Astrocyte of the cerebellum (primary cell): ENCODE results near the gene TNFRSF12A.

Experiments used
- DNase-seq: peaks from one replicate; pipeline ENCODE4 v3.0.0-alpha.2; 2011; ENCODE audit warnings: low read depth
- H3K4me3 ChIP-seq: 2 replicates; pipeline ENCODE4 v1.5.1; 2011; ENCODE audit warnings: mild to moderate bottlenecking, low read depth, low read length, moderate library complexity
- CTCF ChIP-seq: IDR thresholded peaks from 2 replicates; pipeline ENCODE4 v1.5.1; 2012; ENCODE audit warnings: low read length, low read depth, moderate library complexity, mild to moderate bottlenecking; ENCODE audit errors: missing control alignments
- in situ Hi-C: cut with HindIII; loops from 2 replicates; pipeline ENCODE4 v1.10.0; 2017; ENCODE audit warnings: low sequenced_read_pairs

Gene TNFRSF12A

GRCh38 chr16:3009568-3010390 is 10.4 kb upstream of the TNFRSF12A start:
- no peak for DNase-seq
- in situ Hi-C loops: no loop called here
- TF ChIP-seq CTCF: no peak
- H3K4me3 ChIP-seq: no peak overlapping the region

- no peak for TF ChIP-seq CTCF
- H3K4me3 ChIP-seq: no peak overlapping the region
- in situ Hi-C loops: no loop called here
- DNase-seq: no peak
Measured at GRCh38 chr16:3010510-3010909, 9.7 kb upstream of the TNFRSF12A start.

- no peak overlapping the region for H3K4me3 ChIP-seq
- no peak for TF ChIP-seq CTCF
- DNase-seq: no peak
- in situ Hi-C loops: no loop called here
Measured at GRCh38 chr16:3012246-3012645, 7.9 kb upstream of the TNFRSF12A start.

DNA sequence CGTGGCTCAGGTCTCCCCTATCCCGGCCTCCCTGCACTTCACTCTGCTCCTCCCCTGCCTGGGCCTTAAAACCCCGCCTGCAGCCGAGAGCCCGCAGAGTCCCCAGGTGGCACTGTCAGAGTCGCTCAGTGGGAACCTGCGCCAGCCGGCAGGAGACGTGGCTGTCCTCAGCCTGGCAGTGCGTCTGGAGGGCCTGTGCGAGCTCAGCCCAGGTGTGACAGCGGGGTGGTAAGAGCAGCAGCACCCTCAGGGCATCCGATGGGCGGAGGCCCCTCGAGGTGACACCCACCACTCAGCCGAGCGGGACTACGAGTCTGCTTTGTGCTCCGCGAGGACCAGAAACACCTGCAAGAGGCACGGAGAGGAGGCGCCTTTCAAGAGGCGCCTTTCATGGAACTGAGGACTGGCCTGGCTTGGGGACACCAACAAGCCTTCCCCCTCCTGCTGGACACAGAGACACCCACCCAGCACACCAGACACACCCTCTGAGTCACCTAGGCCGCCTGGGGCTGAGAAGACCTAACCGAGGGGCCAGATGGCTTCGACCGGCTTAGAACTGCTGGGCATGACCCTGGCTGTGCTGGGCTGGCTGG is 7.2 kb upstream of the TNFRSF12A start, which contains the start of gene CLDN9:
Gene CLDN9, plus strand, starts transcription at position 96 of the 593 bp plus-strand sequence. Its CDS starts 440 bp downstream, at position 536.
- TF ChIP-seq CTCF: no peak

GRCh38 chr16:3013491-3013951 is 6.6 kb upstream of the TNFRSF12A start:
- H3K4me3 ChIP-seq: no peak overlapping the region
- no peak for DNase-seq
- TF ChIP-seq CTCF: no peak
- in situ Hi-C loops: no loop called here

More for the DNA sequence above, 7.2 kb upstream of the TNFRSF12A start, which contains the start of gene CLDN9:
- DNase-seq: no peak
- in situ Hi-C loops: no loop called here
- H3K4me3 ChIP-seq: no peak within 1 kb of the TSS

DNA sequence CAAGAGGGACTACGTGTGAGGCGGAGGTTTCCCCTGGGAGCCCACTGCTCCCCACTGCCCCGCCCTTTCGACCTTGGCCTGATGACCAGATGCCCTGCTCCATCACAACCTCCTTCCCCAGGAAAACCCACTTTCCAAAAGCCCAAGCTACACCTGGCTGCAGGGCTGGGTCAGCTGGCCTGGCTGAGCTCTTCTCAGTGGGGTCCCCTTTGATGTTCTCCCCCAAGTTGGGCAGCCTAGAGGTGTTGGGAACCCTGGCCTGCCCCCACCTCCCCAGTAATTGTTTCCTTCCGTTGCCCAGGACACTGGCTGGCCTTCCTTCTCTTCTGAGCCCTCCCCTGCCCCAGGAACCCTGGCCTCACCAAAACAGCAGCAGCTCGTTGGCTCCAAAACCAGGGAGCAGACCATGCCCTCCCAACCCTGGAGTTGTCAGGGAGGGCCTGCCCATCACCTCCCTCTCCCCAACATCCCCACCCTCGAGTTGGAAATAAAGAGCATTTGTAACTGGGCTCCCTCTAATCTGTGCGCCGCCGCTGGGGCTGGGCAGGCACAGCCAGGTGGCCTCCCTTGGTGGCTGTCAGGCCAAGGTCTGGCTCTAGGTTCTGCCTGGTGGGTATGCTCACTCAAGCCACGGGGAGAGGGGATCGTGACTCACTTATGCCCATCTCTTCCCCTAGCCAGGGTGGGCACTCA is 6.0 kb upstream of the TNFRSF12A start:
- in situ Hi-C loops: no loop called here
- no peak overlapping the region for H3K4me3 ChIP-seq

More for the DNA sequence above, 6.0 kb upstream of the TNFRSF12A start:
- no peak for DNase-seq
- no peak for TF ChIP-seq CTCF
